Gastroesophageal sphincter (tissue), 4 donors: ENCODE measurements around the gene ACADVL. TPM values are rescaled to one million over a fixed set of nuclear protein-coding genes. Genes with fewer than 3 reads are reported as not detected.

ENCODE experiments used
- ATAC-seq: fragments of 150-250 bp; one replicate; pipeline ENCODE4 v1.9.1; 2016; ENCODE audit warnings: mild to moderate bottlenecking, moderate library complexity
- H3K27ac ChIP-seq, 4 donors: fragments of 200-600 bp; sonication (generic) in 3 of 4; 1 replicate in 3 of 4; 2 replicates in 1 of 4; pipeline ENCODE4 v1.5.1; 2016 to 2019
- H3K27me3 ChIP-seq: fragments of 200-600 bp; sonication (generic); one replicate; pipeline ENCODE4 v1.5.1; 2019
- H3K36me3 ChIP-seq, 2 donors: fragments of 200-600 bp; sonication (generic); one replicate each; pipeline ENCODE4 v1.5.1; 2019; ENCODE audit warnings: control low read depth in 1 of 2
- H3K4me1 ChIP-seq, 3 donors: fragments of 200-600 bp; sonication (generic); 1 replicate in 2 of 3; 2 replicates in 1 of 3; pipeline ENCODE4 v1.5.1; 2016 to 2019; ENCODE audit warnings: control low read depth in 2 of 3
- H3K4me3 ChIP-seq, 2 donors: fragments of 200-600 bp; sonication (generic); one replicate each; pipeline ENCODE4 v1.5.1; 2019; ENCODE audit warnings: mild to moderate bottlenecking in 1 of 2, moderate library complexity in 1 of 2
- H3K9me3 ChIP-seq, 3 donors: fragments of 200-600 bp; sonication (generic); one replicate each; pipeline ENCODE4 v1.5.1; 2017 to 2019; ENCODE audit warnings: control low read depth in 2 of 3
- EP300 ChIP-seq: sonication (generic); formaldehyde crosslinking; IDR thresholded peaks from one replicate; pipeline ENCODE4 v1.6.1; 2017; ENCODE audit warnings: antibody characterized with exemption, mild to moderate bottlenecking
- POLR2A ChIP-seq, 2 donors: fragments of 450-650 bp; IDR thresholded peaks; one replicate each; pipeline ENCODE4 v1.6.1; 2017; ENCODE audit warnings: antibody characterized with exemption in 2 of 2, mild to moderate bottlenecking in 2 of 2, moderate library complexity in 1 of 2
- POLR2AphosphoS5 ChIP-seq: sonication (generic); formaldehyde crosslinking; IDR thresholded peaks from one replicate; pipeline ENCODE4 v1.6.1; 2017; ENCODE audit warnings: antibody characterized with exemption
- WGBS, 2 donors: methylation state at CpG; one replicate each; pipeline ENCODE4 v1.1.5; 2018; ENCODE audit warnings: low coverage in 1 of 2; 5-methylcytosine and 5-hydroxymethylcytosine counted together
- total RNA-seq, 4 donors: library from RNA; depleted of rRNA; stranded (reverse); fragments of >200 nt; gene quantifications; one replicate each; pipeline ENCODE4 v1.1.0, GENCODE V29; 2016
- TF ChIP-seq, protein P1 (sequence below), 4 experiments: fragments of 200-600 bp in 2 of 4; fragments of 450-650 bp in 2 of 4; sonication (generic) in 1 of 4; IDR thresholded peaks; one replicate each; pipeline ENCODE4 v1.5.1; 2017 to 2019; ENCODE audit warnings: antibody characterized with exemption in 4 of 4, mild to moderate bottlenecking in 2 of 4, moderate library complexity in 2 of 4

Gene ACADVL
- total RNA-seq, 4 donors from 2014 or later: 331 to 508 (median 475) TPM

DNA sequence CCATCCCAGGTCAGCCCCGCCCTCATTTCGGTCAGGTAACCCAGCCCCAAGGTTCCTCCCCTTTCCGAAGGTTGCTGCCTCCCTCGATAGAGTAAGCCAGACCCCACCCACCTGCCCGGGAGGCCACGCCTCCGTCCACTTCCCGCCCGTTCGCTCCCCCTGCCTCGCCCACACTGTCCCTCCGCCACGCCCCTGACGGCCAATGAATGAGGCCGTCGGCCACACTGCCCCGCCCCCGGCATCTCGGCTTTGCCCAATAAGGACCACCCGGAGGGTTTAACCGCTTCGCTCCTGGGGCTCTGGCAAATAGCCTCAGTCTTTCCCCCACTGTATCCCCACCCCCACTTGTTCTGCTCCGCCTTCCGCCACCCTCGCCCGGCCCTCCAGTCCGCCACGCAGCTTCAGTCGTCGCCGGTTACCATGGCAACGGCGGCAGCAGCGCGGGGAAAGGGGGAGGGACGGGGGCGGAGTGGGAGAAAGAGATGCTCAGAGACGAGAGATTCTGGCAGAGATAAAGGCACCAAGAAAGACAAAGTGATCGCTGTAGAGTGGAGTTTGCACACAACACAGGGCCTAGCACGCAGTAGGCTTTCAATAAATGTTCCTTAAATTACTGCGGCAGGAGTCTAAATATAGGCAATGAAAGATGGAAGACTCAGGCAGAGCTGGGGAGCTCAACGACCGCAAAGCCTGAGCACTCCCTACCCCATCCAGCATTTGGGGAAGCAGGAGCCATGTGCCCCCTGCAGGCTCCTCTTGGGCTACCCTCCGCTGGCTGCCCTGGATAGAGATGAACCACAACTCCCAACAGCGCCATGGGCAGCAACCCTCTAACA, 5.2 kb upstream of the ACADVL start:
- no peaks in the 10 kb centered on the region for H3K27me3 ChIP-seq
- no peaks in the 10 kb centered on the region for H3K9me3 ChIP-seq
- H3K36me3 ChIP-seq: no peaks in the 10 kb centered on the region
- WGBS, 2 donors: 1 to 2% methylated on average over 11 to 21 of the region's 45 CpGs
- peak; percentile 90 for ATAC-seq
- H3K27ac ChIP-seq: peak overlapping the region; percentile 21 to 98 (median 92)
- peak overlapping the region; percentile 39 to 62 for H3K4me3 ChIP-seq
- H3K4me1 ChIP-seq: peaks cover 4 to 74% (median 36%) of the 10 kb centered on the region in 3 donors
- no peak for TF ChIP-seq EP300
- TF ChIP-seq POLR2AphosphoS5: peak; percentile 43
- TF ChIP-seq, protein P1, sequence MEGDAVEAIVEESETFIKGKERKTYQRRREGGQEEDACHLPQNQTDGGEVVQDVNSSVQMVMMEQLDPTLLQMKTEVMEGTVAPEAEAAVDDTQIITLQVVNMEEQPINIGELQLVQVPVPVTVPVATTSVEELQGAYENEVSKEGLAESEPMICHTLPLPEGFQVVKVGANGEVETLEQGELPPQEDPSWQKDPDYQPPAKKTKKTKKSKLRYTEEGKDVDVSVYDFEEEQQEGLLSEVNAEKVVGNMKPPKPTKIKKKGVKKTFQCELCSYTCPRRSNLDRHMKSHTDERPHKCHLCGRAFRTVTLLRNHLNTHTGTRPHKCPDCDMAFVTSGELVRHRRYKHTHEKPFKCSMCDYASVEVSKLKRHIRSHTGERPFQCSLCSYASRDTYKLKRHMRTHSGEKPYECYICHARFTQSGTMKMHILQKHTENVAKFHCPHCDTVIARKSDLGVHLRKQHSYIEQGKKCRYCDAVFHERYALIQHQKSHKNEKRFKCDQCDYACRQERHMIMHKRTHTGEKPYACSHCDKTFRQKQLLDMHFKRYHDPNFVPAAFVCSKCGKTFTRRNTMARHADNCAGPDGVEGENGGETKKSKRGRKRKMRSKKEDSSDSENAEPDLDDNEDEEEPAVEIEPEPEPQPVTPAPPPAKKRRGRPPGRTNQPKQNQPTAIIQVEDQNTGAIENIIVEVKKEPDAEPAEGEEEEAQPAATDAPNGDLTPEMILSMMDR (IDR thresholded peaks at IDR 0.05): peak in 3 of 4 experiments; percentile 49 to 53 (median 49)

DNA sequence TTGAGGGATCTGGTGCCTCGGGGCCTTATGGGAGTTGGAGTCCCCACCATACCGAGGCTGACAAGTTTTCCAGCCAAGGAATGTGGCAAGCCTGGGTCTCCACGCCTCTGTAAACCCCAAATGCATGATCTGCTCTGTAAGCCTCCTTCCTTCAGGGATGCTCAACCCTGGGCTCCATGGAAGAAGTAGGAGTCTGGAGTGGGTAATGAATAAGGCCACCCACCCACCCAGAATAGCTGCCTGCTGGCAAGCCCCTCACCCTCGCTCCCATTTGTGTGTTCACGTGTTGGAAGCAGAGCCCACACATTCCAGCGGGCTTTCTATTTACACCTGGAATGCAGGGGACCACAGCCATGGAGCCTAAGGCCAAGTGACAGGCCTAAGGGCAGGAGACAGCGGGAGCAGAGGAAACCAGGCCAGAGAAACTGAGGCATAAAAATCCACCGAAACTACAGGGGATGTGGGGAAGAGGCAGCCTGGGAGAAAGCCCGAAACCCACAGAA, 4.6 kb upstream of the ACADVL start:
- peak overlapping the region; percentile 26 to 98 (median 92) for H3K27ac ChIP-seq
- H3K4me1 ChIP-seq: peaks cover 4 to 76% (median 36%) of the 10 kb centered on the region in 3 donors
- WGBS, 2 donors: 21 to 80% methylated on average over 1 to 2 of the region's 9 CpGs
- no peak for ATAC-seq
- no peaks in the 10 kb centered on the region for H3K36me3 ChIP-seq
- TF ChIP-seq POLR2AphosphoS5: peak; percentile 40
- TF ChIP-seq EP300: no peak
- TF ChIP-seq, protein P1 (IDR thresholded peaks at IDR 0.05): no peak
- no peak for TF ChIP-seq POLR2A (IDR thresholded peaks at IDR 0.05)
- H3K27me3 ChIP-seq: no peaks in the 10 kb centered on the region
- H3K9me3 ChIP-seq: no peaks in the 10 kb centered on the region
- peak overlapping the region in 1 of 2 donors; percentile 62 for H3K4me3 ChIP-seq

DNA sequence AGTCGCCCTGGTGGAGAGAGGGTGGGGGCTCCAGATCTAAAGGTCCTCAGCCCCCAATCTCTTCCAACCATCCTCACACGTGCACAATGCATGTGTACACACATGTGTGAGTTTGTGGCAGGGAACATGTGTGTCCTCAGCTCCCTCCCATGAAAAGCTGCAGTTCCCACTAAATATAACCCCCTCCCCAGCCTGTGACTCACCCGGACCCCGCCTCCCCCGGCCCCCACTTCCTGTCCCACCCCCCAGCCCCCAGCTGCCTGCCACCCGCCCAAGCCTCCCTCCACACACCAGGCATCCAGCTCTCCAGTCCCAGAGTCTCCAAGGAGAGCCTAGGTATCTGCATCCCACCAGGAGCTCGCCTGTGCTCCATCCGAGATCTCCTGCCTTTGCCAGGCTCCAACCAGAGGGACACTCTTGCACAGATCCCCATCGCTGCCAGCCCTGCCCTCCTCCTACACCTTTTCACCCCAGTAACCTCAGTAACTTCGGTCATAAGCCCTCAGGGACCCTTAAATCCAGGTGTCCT, 4.0 kb upstream of the ACADVL start:
- no peak for ATAC-seq
- no peak for TF ChIP-seq EP300
- TF ChIP-seq, protein P1 (IDR thresholded peaks at IDR 0.05): no peak
- TF ChIP-seq POLR2A (IDR thresholded peaks at IDR 0.05): no peak
- no peak for TF ChIP-seq POLR2AphosphoS5
- 4 to 20% methylated on average over 2 to 5 of the region's 10 CpGs for WGBS, 2 donors
- H3K27ac ChIP-seq: peak overlapping the region; percentile 26 to 98 (median 92)
- H3K9me3 ChIP-seq: no peaks in the 10 kb centered on the region
- H3K4me1 ChIP-seq: peaks cover 6 to 81% (median 38%) of the 10 kb centered on the region in 3 donors
- peak overlapping the region in 1 of 2 donors; percentile 62 for H3K4me3 ChIP-seq
- H3K27me3 ChIP-seq: no peaks in the 10 kb centered on the region
- H3K36me3 ChIP-seq: no peaks in the 10 kb centered on the region

DNA sequence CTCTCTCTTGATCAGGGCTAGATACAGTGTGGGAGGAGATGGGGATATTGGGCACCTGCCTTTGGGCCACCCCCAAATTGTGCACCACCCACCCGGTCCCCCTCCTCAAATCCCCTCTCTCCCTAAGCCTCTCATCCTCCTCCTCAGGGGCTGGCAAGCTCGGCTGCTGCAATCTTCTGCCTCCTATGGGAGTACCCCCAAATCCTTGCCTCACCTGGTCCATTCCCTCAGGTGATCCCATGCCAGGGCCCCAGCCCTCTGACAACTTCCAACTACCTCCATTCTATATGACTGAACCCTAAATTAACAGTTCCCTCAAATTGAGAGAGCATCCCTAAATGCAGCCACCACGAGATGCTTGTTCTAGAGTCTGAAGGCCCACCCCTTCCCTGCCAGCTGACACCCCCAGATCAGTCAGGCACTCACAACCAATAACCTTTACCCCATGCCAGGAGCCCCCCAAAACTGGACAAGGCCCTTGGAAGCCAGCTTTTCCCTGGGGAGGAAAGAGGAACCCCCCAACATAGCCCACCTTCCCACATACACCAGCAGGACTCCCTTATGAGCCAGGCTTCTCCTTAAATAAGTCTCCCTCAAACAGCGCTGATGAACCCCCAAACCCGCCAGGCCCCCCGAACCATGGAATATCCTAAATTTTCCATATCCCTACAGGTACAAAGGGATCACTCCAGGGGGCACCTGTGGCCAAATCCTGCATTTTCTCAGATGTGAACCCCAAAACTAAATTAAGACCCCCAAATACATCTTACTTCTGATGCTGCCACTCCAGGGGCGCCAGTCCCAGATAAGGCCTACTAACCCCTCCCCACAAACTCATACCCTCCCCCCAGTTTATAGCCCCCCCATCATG, 3.3 kb upstream of the ACADVL start:
- WGBS, 2 donors: 10 to 14% methylated on average over 6 of the region's 7 CpGs
- H3K27ac ChIP-seq: peak overlapping the region; percentile 72 to 98 (median 92)
- peaks cover 0 to 6% of the 10 kb centered on the region in 2 donors for H3K36me3 ChIP-seq
- H3K9me3 ChIP-seq: no peaks in the 10 kb centered on the region
- no peaks in the 10 kb centered on the region for H3K27me3 ChIP-seq
- no peak for ATAC-seq
- peak overlapping the region; percentile 62 for H3K4me3 ChIP-seq
- peaks cover 6 to 85% (median 42%) of the 10 kb centered on the region in 3 donors for H3K4me1 ChIP-seq
- TF ChIP-seq POLR2A (IDR thresholded peaks at IDR 0.05) (no peak), EP300 (no peak), POLR2AphosphoS5 (no peak)
- TF ChIP-seq, protein P1 (IDR thresholded peaks at IDR 0.05): no peak
